ENCODE results near the gene PRCC. TPM values are rescaled to one million over a fixed set of nuclear protein-coding genes. Genes with fewer than 3 reads are reported as not detected.

PRCC gene, protein sequence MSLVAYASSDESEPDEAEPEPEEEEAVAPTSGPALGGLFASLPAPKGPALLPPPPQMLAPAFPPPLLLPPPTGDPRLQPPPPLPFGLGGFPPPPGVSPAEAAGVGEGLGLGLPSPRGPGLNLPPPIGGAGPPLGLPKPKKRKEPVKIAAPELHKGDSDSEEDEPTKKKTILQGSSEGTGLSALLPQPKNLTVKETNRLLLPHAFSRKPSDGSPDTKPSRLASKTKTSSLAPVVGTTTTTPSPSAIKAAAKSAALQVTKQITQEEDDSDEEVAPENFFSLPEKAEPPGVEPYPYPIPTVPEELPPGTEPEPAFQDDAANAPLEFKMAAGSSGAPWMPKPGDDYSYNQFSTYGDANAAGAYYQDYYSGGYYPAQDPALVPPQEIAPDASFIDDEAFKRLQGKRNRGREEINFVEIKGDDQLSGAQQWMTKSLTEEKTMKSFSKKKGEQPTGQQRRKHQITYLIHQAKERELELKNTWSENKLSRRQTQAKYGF
- polyA plus RNA-seq (2013, experiment 1 of 2), result 153 TPM
- polyA plus RNA-seq (2013, experiment 2 of 2), result 139 TPM

DNA sequence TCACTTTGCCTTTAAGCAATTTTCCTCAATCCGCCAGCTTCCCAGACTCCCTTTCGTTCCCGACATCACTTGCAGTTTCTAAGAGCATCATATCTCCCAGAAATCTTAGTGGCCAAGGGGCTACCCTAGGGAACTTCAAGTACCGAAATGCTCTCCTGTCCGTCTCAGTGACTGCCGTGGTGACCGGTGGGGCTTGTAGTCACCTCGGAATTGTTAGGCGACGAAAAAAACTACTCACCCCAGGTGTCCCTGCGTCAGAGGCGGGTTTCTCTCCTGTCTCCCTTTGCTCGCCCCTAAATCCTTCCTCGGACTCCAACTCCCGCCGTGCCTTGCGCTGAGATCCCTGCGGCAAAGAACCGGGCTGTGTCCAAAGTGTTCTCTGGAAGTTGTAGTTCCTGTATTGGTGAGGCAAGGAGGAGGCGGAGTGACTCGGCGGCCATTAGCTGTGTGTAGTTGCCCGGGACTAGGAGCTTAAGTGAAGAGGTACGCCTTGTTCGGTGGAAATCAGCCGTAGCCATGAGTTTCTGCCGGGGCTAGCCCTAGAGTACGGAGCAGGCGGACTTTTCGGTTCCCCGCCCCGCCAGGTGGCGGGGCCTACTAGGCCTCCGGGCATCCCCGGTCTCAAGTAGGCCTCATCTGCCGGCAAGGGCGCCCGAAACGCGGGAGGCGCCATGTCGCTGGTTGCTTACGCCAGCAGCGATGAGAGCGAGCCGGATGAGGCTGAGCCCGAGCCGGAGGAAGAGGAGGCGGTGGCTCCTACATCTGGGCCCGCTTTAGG is at the start of gene PRCC:
Gene PRCC (plus strand): TSS at position 435 of the 778 bp plus-strand sequence. CDS start 237 bp downstream, at position 672.
- Histone ChIP-seq H3K23ac (ENCODE audit: low read length) (peak within 1 kb of the TSS; percentile 68), H3K4me3 (ENCODE audit: low read length) (peak within 1 kb of the TSS; percentile 45), H2AK5ac (ENCODE audit: low read length) (peak within 1 kb of the TSS; percentile 85), H3K4me2 (ENCODE audit: low read length) (peak within 1 kb of the TSS; percentile 98), H3K9ac (ENCODE audit: low read length) (peak within 1 kb of the TSS; percentile 80), H3K27ac (ENCODE audit: low read depth, low read length) (peak within 1 kb of the TSS; percentile 78), H3K79me1 (ENCODE audit: low read length) (peaks cover 14% of the 10 kb centered on the region), H4K5ac (ENCODE audit: low read length) (peak within 1 kb of the TSS; percentile 97), H3K4ac (ENCODE audit: low read depth, low read length) (peak within 1 kb of the TSS; percentile 85), H4K8ac (ENCODE audit: low read depth, low read length) (peak within 1 kb of the TSS; percentile 88), H2BK15ac (replicated peaks; ENCODE audit: low read depth) (no peak within 1 kb of the TSS), H3K36me3 (ENCODE audit: control insufficient read depth, insufficient read depth, low read length) (peaks cover 2% of the 10 kb centered on the region), H3K27me3 (ENCODE audit: insufficient read depth, low read length, poor library complexity) (no peaks in the 10 kb centered on the region), H3K18ac (ENCODE audit: low read length) (peak within 1 kb of the TSS; percentile 91), H2BK5ac (ENCODE audit: low read length) (peak within 1 kb of the TSS; percentile 86), H2BK120ac (ENCODE audit: low read depth, low read length) (peak within 1 kb of the TSS; percentile 73), H3K56ac (ENCODE audit: low read length) (peak within 1 kb of the TSS; percentile 97), H3K79me2 (ENCODE audit: control insufficient read depth, insufficient read depth, low read length) (peaks cover 42% of the 10 kb centered on the region), H3K4me1 (ENCODE audit: control insufficient read depth, low read depth, low read length) (peaks cover 13% of the 10 kb centered on the region)
- peak; percentile 100 for DNase-seq
- WGBS (ENCODE audit: extremely low coverage, insufficient coverage, low lambda C conversion rate), result no CpG with 5 or more reads among the region's 50 CpGs

- Histone ChIP-seq H3K4me2 (ENCODE audit: low read length) (no peak overlapping the region), H3K9ac (ENCODE audit: low read length) (no peak overlapping the region), H3K4ac (ENCODE audit: low read depth, low read length) (no peak overlapping the region), H3K4me3 (ENCODE audit: low read length) (no peak overlapping the region), H4K5ac (ENCODE audit: low read length) (no peak overlapping the region), H3K79me1 (ENCODE audit: low read length) (peaks cover 23% of the 10 kb centered on the region), H3K27me3 (ENCODE audit: insufficient read depth, low read length, poor library complexity) (no peaks in the 10 kb centered on the region), H3K4me1 (ENCODE audit: control insufficient read depth, low read depth, low read length) (peaks cover 7% of the 10 kb centered on the region), H3K27ac (ENCODE audit: low read depth, low read length) (no peak overlapping the region), H3K56ac (ENCODE audit: low read length) (no peak overlapping the region), H2BK5ac (ENCODE audit: low read length) (no peak overlapping the region), H2BK120ac (ENCODE audit: low read depth, low read length) (no peak overlapping the region), H2BK15ac (replicated peaks; ENCODE audit: low read depth) (no peak overlapping the region), H3K23ac (ENCODE audit: low read length) (no peak overlapping the region), H3K36me3 (ENCODE audit: control insufficient read depth, insufficient read depth, low read length) (peaks cover 6% of the 10 kb centered on the region), H2AK5ac (ENCODE audit: low read length) (no peak overlapping the region), H3K18ac (ENCODE audit: low read length) (no peak overlapping the region), H4K8ac (ENCODE audit: low read depth, low read length) (no peak overlapping the region), H3K79me2 (ENCODE audit: control insufficient read depth, insufficient read depth, low read length) (peaks cover 30% of the 10 kb centered on the region)
- DNase-seq, result no peak
- no CpG with 5 or more reads among the region's 2 CpGs for WGBS (ENCODE audit: extremely low coverage, insufficient coverage, low lambda C conversion rate)
Measured at GRCh38 chr1:156721131-156721530, 46.2 kb upstream of the PRCC start.

- H3K79me2 ChIP-seq (ENCODE audit: control insufficient read depth, insufficient read depth, low read length), result peaks cover 34% of the 10 kb centered on the region
- H3K4ac ChIP-seq (ENCODE audit: low read depth, low read length), result no peak overlapping the region
- H4K8ac ChIP-seq (ENCODE audit: low read depth, low read length), result no peak overlapping the region
- no peak for DNase-seq
- no peak overlapping the region for H3K23ac ChIP-seq (ENCODE audit: low read length)
- H3K4me2 ChIP-seq (ENCODE audit: low read length), result no peak overlapping the region
- H3K27ac ChIP-seq (ENCODE audit: low read depth, low read length), result no peak overlapping the region
- peaks cover 8% of the 10 kb centered on the region for H3K4me1 ChIP-seq (ENCODE audit: control insufficient read depth, low read depth, low read length)
- WGBS (ENCODE audit: extremely low coverage, insufficient coverage, low lambda C conversion rate), result no CpG with 5 or more reads among the region's 4 CpGs
- H2AK5ac ChIP-seq (ENCODE audit: low read length), result no peak overlapping the region
- H3K36me3 ChIP-seq (ENCODE audit: control insufficient read depth, insufficient read depth, low read length), result peaks cover 6% of the 10 kb centered on the region
- H3K56ac ChIP-seq (ENCODE audit: low read length), result no peak overlapping the region
- H3K27me3 ChIP-seq (ENCODE audit: insufficient read depth, low read length, poor library complexity), result no peaks in the 10 kb centered on the region
- no peak overlapping the region for H4K5ac ChIP-seq (ENCODE audit: low read length)
- peaks cover 24% of the 10 kb centered on the region for H3K79me1 ChIP-seq (ENCODE audit: low read length)
- H2BK15ac ChIP-seq (replicated peaks; ENCODE audit: low read depth), result no peak overlapping the region
- H3K18ac ChIP-seq (ENCODE audit: low read length), result no peak overlapping the region
- H3K4me3 ChIP-seq (ENCODE audit: low read length), result no peak overlapping the region
- no peak overlapping the region for H3K9ac ChIP-seq (ENCODE audit: low read length)
- no peak overlapping the region for H2BK120ac ChIP-seq (ENCODE audit: low read depth, low read length)
- no peak overlapping the region for H2BK5ac ChIP-seq (ENCODE audit: low read length)
Measured at GRCh38 chr1:156721535-156721934, 45.8 kb upstream of the PRCC start.

DNA sequence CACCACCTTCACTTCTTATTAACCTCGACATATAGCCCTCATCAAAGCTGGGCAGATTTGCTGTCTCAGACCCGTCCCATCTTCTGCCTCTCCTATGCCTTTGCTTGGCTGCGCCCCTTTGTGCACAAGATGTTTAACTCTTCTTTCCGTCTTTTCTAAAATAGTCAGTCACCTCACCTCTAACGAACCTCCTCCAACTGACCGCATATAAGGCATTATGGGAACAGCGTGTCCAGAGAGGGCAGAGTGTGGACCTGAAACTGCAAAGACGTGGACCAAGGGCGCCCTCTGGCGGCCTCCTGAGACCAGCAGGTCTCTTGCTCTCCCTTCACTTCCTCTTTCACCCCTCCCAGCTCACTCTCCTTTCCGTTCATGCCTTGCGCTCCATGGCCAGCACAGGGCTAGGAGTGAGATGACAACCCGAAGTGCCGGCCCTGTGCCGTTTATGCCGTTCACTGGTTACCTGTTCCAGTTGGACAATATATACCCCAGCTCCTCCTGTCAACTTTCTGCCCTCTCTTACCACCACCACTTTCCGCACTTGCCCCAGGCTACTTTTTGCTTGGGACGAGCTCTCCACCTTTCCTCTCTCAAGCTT is 41.6 kb upstream of the PRCC start:
- Histone ChIP-seq H3K4me1 (ENCODE audit: control insufficient read depth, low read depth, low read length) (peaks cover 8% of the 10 kb centered on the region), H3K36me3 (ENCODE audit: control insufficient read depth, insufficient read depth, low read length) (peaks cover 6% of the 10 kb centered on the region), H4K5ac (ENCODE audit: low read length) (no peak overlapping the region), H3K9ac (ENCODE audit: low read length) (peak overlapping the region; percentile 69), H3K27ac (ENCODE audit: low read depth, low read length) (no peak overlapping the region), H2AK5ac (ENCODE audit: low read length) (no peak overlapping the region), H3K79me2 (ENCODE audit: control insufficient read depth, insufficient read depth, low read length) (peaks cover 54% of the 10 kb centered on the region), H3K23ac (ENCODE audit: low read length) (no peak overlapping the region), H3K56ac (ENCODE audit: low read length) (peak overlapping the region; percentile 83), H3K4ac (ENCODE audit: low read depth, low read length) (no peak overlapping the region), H2BK120ac (ENCODE audit: low read depth, low read length) (no peak overlapping the region), H3K79me1 (ENCODE audit: low read length) (peaks cover 35% of the 10 kb centered on the region), H2BK15ac (replicated peaks; ENCODE audit: low read depth) (no peak overlapping the region), H3K27me3 (ENCODE audit: insufficient read depth, low read length, poor library complexity) (no peaks in the 10 kb centered on the region), H3K18ac (ENCODE audit: low read length) (no peak overlapping the region), H2BK5ac (ENCODE audit: low read length) (no peak overlapping the region), H3K4me3 (ENCODE audit: low read length) (peak overlapping the region; percentile 14), H4K8ac (ENCODE audit: low read depth, low read length) (no peak overlapping the region), H3K4me2 (ENCODE audit: low read length) (peak overlapping the region; percentile 90)
- peak; percentile 91 for DNase-seq
- WGBS (ENCODE audit: extremely low coverage, insufficient coverage, low lambda C conversion rate), result no CpG with 5 or more reads among the region's 18 CpGs

GRCh38 chr1:156726549-156727226 is 40.6 kb upstream of the PRCC start:
- no peak overlapping the region for H2BK15ac ChIP-seq (replicated peaks; ENCODE audit: low read depth)
- H3K4me2 ChIP-seq (ENCODE audit: low read length), result peak overlapping the region; percentile 90
- H4K5ac ChIP-seq (ENCODE audit: low read length), result no peak overlapping the region
- H3K18ac ChIP-seq (ENCODE audit: low read length), result no peak overlapping the region
- H3K56ac ChIP-seq (ENCODE audit: low read length), result peak overlapping the region; percentile 83
- no peak overlapping the region for H3K27ac ChIP-seq (ENCODE audit: low read depth, low read length)
- no peak overlapping the region for H3K23ac ChIP-seq (ENCODE audit: low read length)
- H3K4ac ChIP-seq (ENCODE audit: low read depth, low read length), result no peak overlapping the region
- H3K79me2 ChIP-seq (ENCODE audit: control insufficient read depth, insufficient read depth, low read length), result peaks cover 54% of the 10 kb centered on the region
- no CpG with 5 or more reads among the region's 15 CpGs for WGBS (ENCODE audit: extremely low coverage, insufficient coverage, low lambda C conversion rate)
- H3K27me3 ChIP-seq (ENCODE audit: insufficient read depth, low read length, poor library complexity), result no peaks in the 10 kb centered on the region
- peak overlapping the region; percentile 69 for H3K9ac ChIP-seq (ENCODE audit: low read length)
- peaks cover 8% of the 10 kb centered on the region for H3K4me1 ChIP-seq (ENCODE audit: control insufficient read depth, low read depth, low read length)
- DNase-seq, result peak; percentile 85
- H3K79me1 ChIP-seq (ENCODE audit: low read length), result peaks cover 35% of the 10 kb centered on the region
- H3K4me3 ChIP-seq (ENCODE audit: low read length), result no peak overlapping the region
- no peak overlapping the region for H2BK5ac ChIP-seq (ENCODE audit: low read length)
- no peak overlapping the region for H2BK120ac ChIP-seq (ENCODE audit: low read depth, low read length)
- H3K36me3 ChIP-seq (ENCODE audit: control insufficient read depth, insufficient read depth, low read length), result peaks cover 5% of the 10 kb centered on the region
- no peak overlapping the region for H4K8ac ChIP-seq (ENCODE audit: low read depth, low read length)
- no peak overlapping the region for H2AK5ac ChIP-seq (ENCODE audit: low read length)

Measured in mesendoderm (in vitro differentiated cells).